Neural crest cell (in vitro differentiated cells): ENCODE results near the gene N4BP2L2. TPM values are rescaled to one million over a fixed set of nuclear protein-coding genes. Genes with fewer than 3 reads are reported as not detected.
A peak's percentile ranks its signal among the peaks of the same experiment; 100 is the strongest.

Experiments used
- DNase-seq: peaks from one replicate; pipeline ENCODE4 v3.0.0; 2021; ENCODE audit warnings: low read depth, mixed read lengths, low spot score
- H3K27ac Mint-ChIP-seq: one replicate; pipeline ENCODE4 v1.8.0; 2021; ENCODE audit warnings: mild to moderate bottlenecking, mixed read lengths; ENCODE audit not compliant: unreplicated experiment
- H3K27me3 Mint-ChIP-seq: 2 replicates; pipeline ENCODE4 v1.8.0; 2021; ENCODE audit warnings: low read depth, mild to moderate bottlenecking, mixed read lengths
- H3K36me3 Mint-ChIP-seq: 2 replicates; pipeline ENCODE4 v1.8.0; 2021; ENCODE audit warnings: low read depth, mild to moderate bottlenecking, mixed read lengths
- H3K4me1 Mint-ChIP-seq: 2 replicates; pipeline ENCODE4 v1.8.0; 2021; ENCODE audit warnings: mixed read lengths
- H3K4me3 Mint-ChIP-seq: one replicate; pipeline ENCODE4 v1.8.0; 2021; ENCODE audit warnings: mild to moderate bottlenecking, mixed read lengths
- H3K9me3 Mint-ChIP-seq: 2 replicates; pipeline ENCODE4 v1.8.0; 2021; ENCODE audit warnings: mixed read lengths
- CTCF ChIP-seq: fragments of 200-600 bp; sonication (generic); conservative IDR thresholded peaks from 2 replicates; pipeline ENCODE4 v1.5.0; 2021; ENCODE audit warnings: antibody characterized with exemption, mild to moderate bottlenecking
- long read RNA-seq: library from polyadenylated mRNA; unstranded; transcript quantifications from one replicate; pipeline ENCODE4 v2.0.0, GENCODE V29; 2020
- total RNA-seq: library from RNA; stranded (reverse); gene quantifications from 2 replicates; pipeline ENCODE4 v1.2.1, GENCODE V29; 2021

N4BP2L2 gene
- total RNA-seq = 81.1 and 89.5 TPM in 2 replicates
- long read RNA-seq, full-length matches to known transcripts = 15 of 70 reads
- long read RNA-seq, partial matches to known transcripts = 31 of 70 reads
- long read RNA-seq, other reads (novel, unspliced or antisense) = 24 of 70 reads

GRCh38 chr13:32538621-32539246 lies at the start of gene N4BP2L2:
TSS of gene N4BP2L2 (minus strand) at chr13:32538795. CDS start at chr13:32537027, 1,768 bp downstream.
- Mint-ChIP-seq H3K4me1 (peaks cover 31% of the 10 kb centered on the region), H3K4me3 (peak within 1 kb of the TSS; percentile 99), H3K27ac (peak within 1 kb of the TSS; percentile 98), H3K9me3 (no peaks in the 10 kb centered on the region), H3K27me3 (no peaks in the 10 kb centered on the region), H3K36me3 (peaks cover 20% of the 10 kb centered on the region)
- TF ChIP-seq CTCF = peak; percentile 32
- peak; percentile 78 for DNase-seq

- Mint-ChIP-seq H3K27me3 (no peaks in the 10 kb centered on the region), H3K27ac (peak overlapping the region; percentile 94), H3K4me3 (peak overlapping the region; percentile 91), H3K4me1 (peaks cover 46% of the 10 kb centered on the region), H3K36me3 (peaks cover 3% of the 10 kb centered on the region), H3K9me3 (no peaks in the 10 kb centered on the region)
- no peak for DNase-seq
- no peak for TF ChIP-seq CTCF
Observed at GRCh38 chr13:32587811-32588170, 49.2 kb upstream of the N4BP2L2 start.

GRCh38 chr13:32587011-32587810 lies 48.6 kb upstream of the N4BP2L2 start:
- Mint-ChIP-seq H3K27me3 (peaks cover 1% of the 10 kb centered on the region), H3K4me3 (peak overlapping the region; percentile 91), H3K4me1 (peaks cover 40% of the 10 kb centered on the region), H3K9me3 (no peaks in the 10 kb centered on the region), H3K27ac (peak overlapping the region; percentile 94), H3K36me3 (peaks cover 3% of the 10 kb centered on the region)
- TF ChIP-seq CTCF = no peak
- peak; percentile 59 for DNase-seq

- DNase-seq = peak; percentile 92
- peaks cover 40% of the 10 kb centered on the region for H3K4me1 Mint-ChIP-seq
- TF ChIP-seq CTCF = peak; percentile 93
- peak within 1 kb of the TSS; percentile 91 for H3K4me3 Mint-ChIP-seq
- no peaks in the 10 kb centered on the region for H3K9me3 Mint-ChIP-seq
- H3K27me3 Mint-ChIP-seq = peaks cover 2% of the 10 kb centered on the region
- H3K27ac Mint-ChIP-seq = peak within 1 kb of the TSS; percentile 94
- H3K36me3 Mint-ChIP-seq = peaks cover 3% of the 10 kb centered on the region
Observed at GRCh38 chr13:32586080-32586900, 47.7 kb upstream of the N4BP2L2 start, which contains the start of gene PDS5B. TSS of gene PDS5B (plus strand) at chr13:32586452. CDS start at chr13:32648773, 62,321 bp downstream.

- Mint-ChIP-seq H3K4me1 (peaks cover 39% of the 10 kb centered on the region), H3K27ac (no peak overlapping the region)
- DNase-seq = peak; percentile 2
Observed at GRCh38 chr13:32585550-32586079, 47.0 kb upstream of the N4BP2L2 start.

More at GRCh38 chr13:32585550-32586079, 47.0 kb upstream of the N4BP2L2 start:
- Mint-ChIP-seq H3K4me3 (peak overlapping the region; percentile 89), H3K27me3 (peaks cover 2% of the 10 kb centered on the region), H3K36me3 (peaks cover 3% of the 10 kb centered on the region), H3K9me3 (no peaks in the 10 kb centered on the region)
- TF ChIP-seq CTCF = no peak
